Ovary (tissue), 3 donors: Measurements from ENCODE around the gene RBM20.

Source experiments
- CTCF ChIP-seq, 3 donors: fragments of 450-650 bp in 2 of 3; fragments of 200-600 bp in 1 of 3; IDR thresholded peaks; one replicate each; pipeline versions ENCODE4 v1.5.1 to v1.8.0; 2016 to 2022; ENCODE audit warnings: antibody characterized with exemption in 3 of 3, mild to moderate bottlenecking in 1 of 3
- POLR2A ChIP-seq: fragments of 450-650 bp; IDR thresholded peaks from one replicate; pipeline ENCODE4 v1.6.1; 2017; ENCODE audit warnings: antibody characterized with exemption, mild to moderate bottlenecking, moderate library complexity
- donor health status: DM: no; HTN: no; CAD: no.

GRCh38 chr10:110649347-110650264 lies 5.5 kb downstream of the RBM20 start:
- no peak for TF ChIP-seq CTCF (IDR thresholded peaks at IDR 0.05)
- no peak for TF ChIP-seq POLR2A
